Peyer's patch (tissue), 4 donors: ENCODE results near the gene SLC25A11. TPM values are rescaled to one million over a fixed set of nuclear protein-coding genes. Genes with fewer than 3 reads are reported as not detected.

Experiments
- DNase-seq, 3 donors: peaks; one replicate each; pipeline ENCODE4 v3.0.0-alpha.2; 2017 to 2019
- H3K27ac ChIP-seq, 4 donors: fragments of 200-600 bp; sonication (generic); one replicate each; pipeline ENCODE4 v1.5.1; 2016 to 2019
- H3K27me3 ChIP-seq, 2 donors: fragments of 200-600 bp; sonication (generic); one replicate each; pipeline ENCODE4 v1.5.1; 2019
- H3K36me3 ChIP-seq, 3 donors: fragments of 200-600 bp; sonication (generic); one replicate each; pipeline ENCODE4 v1.5.1; 2016 to 2019
- H3K4me1 ChIP-seq, 4 donors: fragments of 200-600 bp; sonication (generic); one replicate each; pipeline ENCODE4 v1.5.1; 2016 to 2019
- H3K4me3 ChIP-seq, 4 donors: fragments of 200-600 bp; sonication (generic); 1 replicate in 3 of 4; 2 replicates in 1 of 4; pipeline ENCODE4 v1.5.1; 2016 to 2019; ENCODE audit warnings: mild to moderate bottlenecking in 1 of 4
- H3K9me3 ChIP-seq, 4 donors: fragments of 200-600 bp; sonication (generic); one replicate each; pipeline ENCODE4 v1.5.1; 2016 to 2019; ENCODE audit warnings: mild to moderate bottlenecking in 1 of 4
- POLR2A ChIP-seq, 2 donors: fragments of 450-650 bp; IDR thresholded peaks; one replicate each; pipeline ENCODE4 v1.5.1; 2017; ENCODE audit warnings: antibody characterized with exemption in 2 of 2, mild to moderate bottlenecking in 2 of 2, moderate library complexity in 2 of 2
- total RNA-seq, 4 donors: library from RNA; depleted of rRNA; stranded (reverse); fragments of >200 nt; gene quantifications; one replicate each; pipeline ENCODE4 v1.1.0, GENCODE V29; 2016
- TF ChIP-seq, protein P1 (sequence below), 6 experiments: fragments of 450-650 bp in 4 of 6; fragments of 200-600 bp in 2 of 6; sonication (generic) in 1 of 6; IDR thresholded peaks; one replicate each; pipeline ENCODE4 v1.5.1; 2017 to 2019; ENCODE audit warnings: antibody characterized with exemption in 6 of 6, mild to moderate bottlenecking in 3 of 6, moderate library complexity in 1 of 6

SLC25A11 gene
- total RNA-seq, 4 donors from 2014 or later, result 30.5 to 84.1 (median 60.4) TPM

DNA sequence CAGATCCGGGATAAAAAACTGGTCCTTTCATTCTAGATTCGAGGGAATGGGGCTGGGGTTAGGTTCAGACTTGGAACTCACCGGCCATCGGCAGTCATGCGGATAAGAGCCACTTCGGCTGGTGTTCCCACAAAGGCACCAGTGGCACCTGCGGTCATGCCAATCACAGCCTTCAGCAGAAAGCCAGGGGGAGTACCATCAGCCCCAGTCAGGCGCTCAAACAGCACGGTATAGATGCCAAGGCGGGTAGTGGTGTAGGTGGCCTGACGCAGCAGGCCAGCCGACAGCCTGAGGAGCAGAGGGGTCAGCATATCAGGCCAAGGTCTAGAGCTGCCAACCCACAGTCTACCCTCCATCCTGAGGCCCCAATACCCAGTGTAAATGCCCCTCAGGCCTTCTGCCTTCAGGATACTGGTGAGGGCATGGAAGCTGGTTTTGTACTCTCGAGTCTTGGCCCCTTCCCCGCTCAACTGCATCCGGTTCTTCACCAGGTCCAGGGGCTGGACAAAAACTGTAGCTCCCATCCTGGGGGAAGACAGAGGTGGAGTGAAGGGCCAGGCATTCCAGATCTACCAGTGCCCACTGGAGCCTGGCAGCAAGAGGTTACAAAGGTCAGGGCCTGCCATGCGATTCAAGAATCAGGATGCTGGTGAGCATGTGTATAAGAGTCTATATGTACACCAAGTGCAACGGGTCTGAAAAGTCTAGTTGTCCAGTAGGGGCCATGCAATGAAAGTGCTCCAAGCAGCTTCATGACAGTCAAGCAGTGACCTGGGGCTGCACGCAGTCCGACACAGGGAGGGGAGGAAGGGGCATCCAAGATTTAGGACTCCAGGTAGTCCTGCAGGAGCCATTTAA, 929 bp downstream of the SLC25A11 start:
- Histone ChIP-seq H3K36me3 (peaks cover 0 to 42% (median 0%) of the 10 kb centered on the region in 3 donors), H3K27me3 (no peaks in the 10 kb centered on the region), H3K4me1 (peaks cover 0 to 57% (median 25%) of the 10 kb centered on the region in 4 donors), H3K4me3 (peak overlapping the region; percentile 62 to 89 (median 78)), H3K27ac (peak overlapping the region; percentile 85 to 97 (median 96)), H3K9me3 (no peaks in the 10 kb centered on the region)
- TF ChIP-seq, protein P1, sequence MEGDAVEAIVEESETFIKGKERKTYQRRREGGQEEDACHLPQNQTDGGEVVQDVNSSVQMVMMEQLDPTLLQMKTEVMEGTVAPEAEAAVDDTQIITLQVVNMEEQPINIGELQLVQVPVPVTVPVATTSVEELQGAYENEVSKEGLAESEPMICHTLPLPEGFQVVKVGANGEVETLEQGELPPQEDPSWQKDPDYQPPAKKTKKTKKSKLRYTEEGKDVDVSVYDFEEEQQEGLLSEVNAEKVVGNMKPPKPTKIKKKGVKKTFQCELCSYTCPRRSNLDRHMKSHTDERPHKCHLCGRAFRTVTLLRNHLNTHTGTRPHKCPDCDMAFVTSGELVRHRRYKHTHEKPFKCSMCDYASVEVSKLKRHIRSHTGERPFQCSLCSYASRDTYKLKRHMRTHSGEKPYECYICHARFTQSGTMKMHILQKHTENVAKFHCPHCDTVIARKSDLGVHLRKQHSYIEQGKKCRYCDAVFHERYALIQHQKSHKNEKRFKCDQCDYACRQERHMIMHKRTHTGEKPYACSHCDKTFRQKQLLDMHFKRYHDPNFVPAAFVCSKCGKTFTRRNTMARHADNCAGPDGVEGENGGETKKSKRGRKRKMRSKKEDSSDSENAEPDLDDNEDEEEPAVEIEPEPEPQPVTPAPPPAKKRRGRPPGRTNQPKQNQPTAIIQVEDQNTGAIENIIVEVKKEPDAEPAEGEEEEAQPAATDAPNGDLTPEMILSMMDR (IDR thresholded peaks at IDR 0.05), result no peak
- no peak for TF ChIP-seq POLR2A (IDR thresholded peaks at IDR 0.05)
- no peak for DNase-seq

DNA sequence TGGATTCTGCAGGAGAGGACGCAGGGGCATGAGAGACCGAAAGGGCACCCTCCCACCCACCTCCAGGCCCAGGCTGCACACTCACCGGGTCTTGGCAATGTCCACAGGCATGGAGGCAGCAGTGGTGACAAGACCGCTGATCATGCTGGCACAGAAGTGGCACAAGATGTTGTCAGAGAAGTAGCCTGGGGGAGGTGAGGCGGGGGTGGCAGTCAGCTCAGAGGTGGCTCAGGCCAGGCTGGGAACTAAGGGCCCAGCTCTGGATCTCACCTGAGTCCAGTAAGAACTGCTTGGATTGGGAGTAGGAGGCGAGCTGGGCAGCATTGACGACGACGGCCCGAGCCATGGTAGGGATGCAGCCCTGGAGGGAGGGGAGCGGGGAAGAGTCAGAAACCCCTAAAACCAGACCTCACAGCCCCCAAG, 1.8 kb downstream of the SLC25A11 start:
- peaks cover 0 to 33% (median 0%) of the 10 kb centered on the region in 3 donors for H3K36me3 ChIP-seq
- no peaks in the 10 kb centered on the region for H3K27me3 ChIP-seq
- no peak for DNase-seq
- TF ChIP-seq, protein P1 (IDR thresholded peaks at IDR 0.05), result no peak
- TF ChIP-seq POLR2A (IDR thresholded peaks at IDR 0.05), result no peak
- H3K4me3 ChIP-seq, result no peak overlapping the region
- H3K27ac ChIP-seq, result no peak overlapping the region
- H3K9me3 ChIP-seq, result no peaks in the 10 kb centered on the region
- H3K4me1 ChIP-seq, result peaks cover 0 to 50% (median 23%) of the 10 kb centered on the region in 4 donors

DNA sequence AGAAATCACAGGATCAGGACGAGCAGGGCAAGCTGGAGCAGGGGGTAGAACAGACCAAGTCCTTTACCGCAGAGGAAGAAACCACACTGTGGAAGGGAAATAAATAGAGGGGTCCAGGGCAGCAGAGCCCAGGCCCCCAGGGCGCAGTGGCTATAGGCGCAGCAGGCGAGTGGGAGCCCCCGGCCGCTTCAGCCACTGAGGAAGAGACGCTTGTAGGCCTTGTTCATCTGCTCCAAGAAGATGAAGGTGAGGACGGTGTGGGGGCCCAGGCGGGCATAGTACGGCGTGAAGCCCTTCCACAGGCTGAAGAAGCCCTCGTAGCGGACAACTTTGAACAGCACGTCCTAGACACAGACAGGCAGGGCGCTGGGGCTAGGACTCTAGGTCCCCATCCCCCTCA, 2.3 kb downstream of the SLC25A11 start:
- H3K27ac ChIP-seq, result no peak overlapping the region
- TF ChIP-seq, protein P1 (IDR thresholded peaks at IDR 0.05), result no peak
- no peak for TF ChIP-seq POLR2A (IDR thresholded peaks at IDR 0.05)
- H3K4me1 ChIP-seq, result peaks cover 0 to 45% (median 23%) of the 10 kb centered on the region in 4 donors
- H3K4me3 ChIP-seq, result no peak overlapping the region
- no peak for DNase-seq
- peaks cover 0 to 28% (median 0%) of the 10 kb centered on the region in 3 donors for H3K36me3 ChIP-seq
- H3K9me3 ChIP-seq, result no peaks in the 10 kb centered on the region
- H3K27me3 ChIP-seq, result no peaks in the 10 kb centered on the region

DNA sequence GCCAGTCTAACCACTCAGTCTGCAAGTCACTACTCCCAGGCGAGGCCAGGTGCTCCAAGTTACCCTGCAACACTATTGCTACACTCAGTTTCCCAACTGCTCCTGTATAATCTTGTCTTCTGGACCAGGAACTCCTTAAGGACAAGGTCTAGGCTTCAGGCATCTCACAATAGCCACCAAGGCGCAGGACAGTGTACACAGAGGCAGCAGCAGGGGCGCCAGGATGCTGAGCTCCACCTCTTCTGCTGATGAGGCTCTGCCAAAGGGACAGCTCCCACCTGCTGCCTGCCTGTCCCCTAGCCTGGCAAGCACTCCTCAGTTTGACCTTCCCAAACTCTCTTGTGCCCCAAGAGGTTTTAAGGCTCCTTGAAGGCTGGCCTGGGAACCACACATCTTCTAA, 3.4 kb downstream of the SLC25A11 start:
- Histone ChIP-seq H3K9me3 (no peaks in the 10 kb centered on the region), H3K4me1 (peaks cover 0 to 34% (median 16%) of the 10 kb centered on the region in 4 donors), H3K27me3 (no peaks in the 10 kb centered on the region), H3K4me3 (no peak overlapping the region), H3K27ac (no peak overlapping the region), H3K36me3 (peaks cover 0 to 22% (median 0%) of the 10 kb centered on the region in 3 donors)
- DNase-seq, result no peak
- TF ChIP-seq, protein P1 (IDR thresholded peaks at IDR 0.05), result no peak
- no peak for TF ChIP-seq POLR2A (IDR thresholded peaks at IDR 0.05)

DNA sequence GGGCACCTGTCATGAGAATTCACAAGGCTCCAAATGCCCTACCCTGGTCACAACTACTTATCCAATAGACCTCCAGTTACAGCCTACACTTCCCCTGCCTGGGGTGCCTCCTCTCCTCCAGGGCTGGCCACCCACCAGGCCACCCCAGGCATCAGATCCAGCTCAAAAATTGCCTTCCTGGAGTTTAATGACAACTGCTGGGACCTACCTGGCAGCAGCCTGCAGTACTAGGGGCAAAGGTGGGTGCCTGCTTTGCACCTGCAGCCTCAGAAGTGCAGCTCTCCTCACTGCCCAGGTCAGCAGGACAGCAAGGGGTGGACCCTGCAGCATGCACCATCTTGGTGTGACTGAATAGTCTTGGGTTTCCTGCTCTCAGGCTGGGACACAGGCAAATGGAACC, 4.2 kb downstream of the SLC25A11 start:
- H3K27me3 ChIP-seq, result no peaks in the 10 kb centered on the region
- H3K4me3 ChIP-seq, result no peak overlapping the region
- TF ChIP-seq, protein P1 (IDR thresholded peaks at IDR 0.05), result no peak
- TF ChIP-seq POLR2A (IDR thresholded peaks at IDR 0.05), result no peak
- peaks cover 0 to 22% (median 0%) of the 10 kb centered on the region in 3 donors for H3K36me3 ChIP-seq
- no peaks in the 10 kb centered on the region for H3K9me3 ChIP-seq
- no peak for DNase-seq
- peaks cover 0 to 26% (median 13%) of the 10 kb centered on the region in 4 donors for H3K4me1 ChIP-seq
- no peak overlapping the region for H3K27ac ChIP-seq
